ENCODE results near the gene PUS7L.

Gene PUS7L

DNA sequence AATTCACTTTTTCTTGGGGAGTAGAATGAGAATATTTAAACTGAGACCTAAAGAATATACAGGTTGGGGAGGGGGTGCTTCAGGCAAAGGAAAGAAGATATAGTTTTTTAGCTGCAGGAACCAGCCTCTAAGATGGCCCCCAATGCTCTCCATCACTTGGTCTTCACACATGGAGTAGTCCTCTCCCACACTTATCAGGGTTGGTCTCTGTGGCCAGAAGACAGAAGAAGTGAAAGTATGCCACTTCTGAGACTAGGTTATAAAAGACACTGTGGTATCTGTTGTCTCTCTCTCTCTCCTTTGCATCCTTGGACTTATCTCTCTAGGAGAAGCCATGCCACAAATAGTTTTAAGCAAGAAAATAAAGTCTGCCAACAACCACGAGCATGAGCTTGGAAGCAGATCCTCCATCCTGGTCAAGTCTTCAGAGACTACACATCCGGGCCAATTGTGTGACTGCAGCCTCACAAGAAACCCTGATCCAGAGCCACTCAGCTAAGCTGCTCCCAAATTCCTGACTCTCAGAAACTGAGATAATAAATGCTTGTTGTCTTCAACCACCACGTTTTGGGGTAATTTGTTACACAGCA is 18.0 kb downstream of the PUS7L start:
- Histone ChIP-seq H3K27ac (replicated peaks) (no peak overlapping the region), H3K4me3 (replicated peaks; ENCODE audit: insufficient read depth, low read length) (no peak overlapping the region), H3K27me3 (ENCODE audit: insufficient read depth, poor library complexity, severe bottlenecking) (no peaks in the 10 kb centered on the region)
- DNase-seq (ENCODE audit: low read depth in 1 of 2, low spot score in 1 of 2), result no peak
- TF ChIP-seq POLR2AphosphoS5 (IDR thresholded peaks at IDR 0.05; ENCODE audit: low read depth) (no peak), GABPA (IDR thresholded peaks at IDR 0.05; ENCODE audit: low read depth) (no peak), CTCF (IDR thresholded peaks at IDR 0.05; ENCODE audit: insufficient read depth, low read length) (no peak), SPI1 (IDR thresholded peaks at IDR 0.05; ENCODE audit: borderline replicate concordance, low read depth) (no peak)
- TF ChIP-seq, protein P1, sequence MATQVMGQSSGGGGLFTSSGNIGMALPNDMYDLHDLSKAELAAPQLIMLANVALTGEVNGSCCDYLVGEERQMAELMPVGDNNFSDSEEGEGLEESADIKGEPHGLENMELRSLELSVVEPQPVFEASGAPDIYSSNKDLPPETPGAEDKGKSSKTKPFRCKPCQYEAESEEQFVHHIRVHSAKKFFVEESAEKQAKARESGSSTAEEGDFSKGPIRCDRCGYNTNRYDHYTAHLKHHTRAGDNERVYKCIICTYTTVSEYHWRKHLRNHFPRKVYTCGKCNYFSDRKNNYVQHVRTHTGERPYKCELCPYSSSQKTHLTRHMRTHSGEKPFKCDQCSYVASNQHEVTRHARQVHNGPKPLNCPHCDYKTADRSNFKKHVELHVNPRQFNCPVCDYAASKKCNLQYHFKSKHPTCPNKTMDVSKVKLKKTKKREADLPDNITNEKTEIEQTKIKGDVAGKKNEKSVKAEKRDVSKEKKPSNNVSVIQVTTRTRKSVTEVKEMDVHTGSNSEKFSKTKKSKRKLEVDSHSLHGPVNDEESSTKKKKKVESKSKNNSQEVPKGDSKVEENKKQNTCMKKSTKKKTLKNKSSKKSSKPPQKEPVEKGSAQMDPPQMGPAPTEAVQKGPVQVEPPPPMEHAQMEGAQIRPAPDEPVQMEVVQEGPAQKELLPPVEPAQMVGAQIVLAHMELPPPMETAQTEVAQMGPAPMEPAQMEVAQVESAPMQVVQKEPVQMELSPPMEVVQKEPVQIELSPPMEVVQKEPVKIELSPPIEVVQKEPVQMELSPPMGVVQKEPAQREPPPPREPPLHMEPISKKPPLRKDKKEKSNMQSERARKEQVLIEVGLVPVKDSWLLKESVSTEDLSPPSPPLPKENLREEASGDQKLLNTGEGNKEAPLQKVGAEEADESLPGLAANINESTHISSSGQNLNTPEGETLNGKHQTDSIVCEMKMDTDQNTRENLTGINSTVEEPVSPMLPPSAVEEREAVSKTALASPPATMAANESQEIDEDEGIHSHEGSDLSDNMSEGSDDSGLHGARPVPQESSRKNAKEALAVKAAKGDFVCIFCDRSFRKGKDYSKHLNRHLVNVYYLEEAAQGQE (IDR thresholded peaks at IDR 0.05; ENCODE audit: insufficient replicate concordance, low read depth), result no peak

GRCh38 chr12:43737646-43738045 is 20.9 kb downstream of the PUS7L start:
- Histone ChIP-seq H3K27ac (replicated peaks) (no peak overlapping the region), H3K4me3 (replicated peaks; ENCODE audit: insufficient read depth, low read length) (no peak overlapping the region), H3K27me3 (ENCODE audit: insufficient read depth, poor library complexity, severe bottlenecking) (no peaks in the 10 kb centered on the region)
- TF ChIP-seq POLR2AphosphoS5 (IDR thresholded peaks at IDR 0.05; ENCODE audit: low read depth) (no peak), GABPA (IDR thresholded peaks at IDR 0.05; ENCODE audit: low read depth) (no peak), SPI1 (IDR thresholded peaks at IDR 0.05; ENCODE audit: borderline replicate concordance, low read depth) (no peak), CTCF (IDR thresholded peaks at IDR 0.05; ENCODE audit: insufficient read depth, low read length) (no peak)
- TF ChIP-seq, protein P1 (IDR thresholded peaks at IDR 0.05; ENCODE audit: insufficient replicate concordance, low read depth), result no peak
- no peak for DNase-seq (ENCODE audit: low read depth in 1 of 2, low spot score in 1 of 2)

DNA sequence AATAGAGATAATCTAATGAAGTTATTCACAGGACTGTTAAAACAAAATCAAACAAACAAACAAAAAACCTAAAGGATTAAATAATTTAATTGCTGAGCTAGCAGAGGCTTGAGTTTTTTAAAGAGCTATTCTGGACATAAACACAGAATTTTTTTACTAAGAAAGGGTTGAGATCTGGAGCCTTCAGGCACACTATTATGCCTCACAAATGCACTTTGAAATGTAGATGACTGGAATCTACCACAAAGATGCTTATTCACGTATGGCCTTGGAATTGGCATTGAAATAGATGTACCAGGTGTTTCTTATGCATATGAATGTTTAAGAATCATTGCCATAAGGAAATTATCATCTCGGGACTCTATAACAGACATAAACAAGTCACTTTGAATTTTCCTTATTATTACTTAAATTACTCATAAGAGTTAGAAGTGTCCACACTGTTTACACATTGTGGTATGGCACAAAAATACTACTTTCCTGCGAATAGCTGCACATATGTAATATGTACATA is 21.6 kb downstream of the PUS7L start:
- TF ChIP-seq POLR2AphosphoS5 (IDR thresholded peaks at IDR 0.05; ENCODE audit: low read depth) (no peak), SPI1 (IDR thresholded peaks at IDR 0.05; ENCODE audit: borderline replicate concordance, low read depth) (no peak), CTCF (IDR thresholded peaks at IDR 0.05; ENCODE audit: insufficient read depth, low read length) (no peak), GABPA (IDR thresholded peaks at IDR 0.05; ENCODE audit: low read depth) (no peak)
- TF ChIP-seq, protein P1 (IDR thresholded peaks at IDR 0.05; ENCODE audit: insufficient replicate concordance, low read depth), result no peak
- Histone ChIP-seq H3K27me3 (ENCODE audit: insufficient read depth, poor library complexity, severe bottlenecking) (no peaks in the 10 kb centered on the region), H3K4me3 (replicated peaks; ENCODE audit: insufficient read depth, low read length) (no peak overlapping the region), H3K27ac (replicated peaks) (no peak overlapping the region)
- no peak for DNase-seq (ENCODE audit: low read depth in 1 of 2, low spot score in 1 of 2)
